HEK293T (cell line): Measurements from ENCODE around the gene KANSL1.

ENCODE experiments used
- CTCF ChIA-PET: fragments of 350-600 bp; formaldehyde crosslinking; extraction: SDS; loops from one replicate; lab custom pipeline; 2021; ENCODE audit warnings: antibody characterized with exemption, inconsistent platforms; lab: Yijun Ruan, JAX
- POLR2A ChIA-PET: fragments of 350-600 bp; formaldehyde crosslinking; extraction: SDS; loops from one replicate; lab custom pipeline; 2020; ENCODE audit warnings: antibody characterized with exemption, inconsistent platforms; lab: Yijun Ruan, JAX
- DNase-seq: peaks from one replicate; pipeline ENCODE4 v3.0.0; 2012; ENCODE audit warnings: mixed read lengths; ENCODE audit errors: extremely low spot score
- ARNT ChIP-seq: fragments of 450-650 bp; IDR thresholded peaks from 2 replicates; pipeline ENCODE4 v1.6.1; 2017; ENCODE audit warnings: mild to moderate bottlenecking
- BHLHE40 ChIP-seq: fragments of 450-650 bp; IDR thresholded peaks from 2 replicates; pipeline ENCODE4 v1.6.1; 2016; ENCODE audit warnings: mild to moderate bottlenecking, moderate library complexity, borderline replicate concordance
- CTBP1 ChIP-seq: fragments of 450-650 bp; IDR thresholded peaks from 2 replicates; pipeline ENCODE4 v1.6.1; 2016; ENCODE audit warnings: borderline replicate concordance
- ELF4 ChIP-seq: fragments of 450-650 bp; IDR thresholded peaks from 2 replicates; pipeline ENCODE4 v1.6.1; 2017; ENCODE audit warnings: antibody characterized with exemption
- FOXA1 ChIP-seq: fragments of 450-650 bp; IDR thresholded peaks from 2 replicates; pipeline ENCODE4 v1.6.1; 2016; ENCODE audit warnings: mild to moderate bottlenecking
- FOXK2 ChIP-seq: fragments of 450-650 bp; IDR thresholded peaks from 2 replicates; pipeline ENCODE4 v1.6.1; 2016; ENCODE audit warnings: mild to moderate bottlenecking
- FOXM1 ChIP-seq: fragments of 450-650 bp; IDR thresholded peaks from 2 replicates; pipeline ENCODE4 v1.6.1; 2017; ENCODE audit warnings: mild to moderate bottlenecking, borderline replicate concordance
- HDGF ChIP-seq: fragments of 450-650 bp; IDR thresholded peaks from 2 replicates; pipeline ENCODE4 v1.6.1; 2017; ENCODE audit warnings: antibody characterized with exemption, borderline replicate concordance
- L3MBTL2 ChIP-seq: fragments of 450-650 bp; conservative IDR thresholded peaks from 2 replicates; pipeline ENCODE4 v1.6.1; 2016; ENCODE audit warnings: mild to moderate bottlenecking
- LEF1 ChIP-seq: fragments of 450-650 bp; IDR thresholded peaks from 2 replicates; pipeline ENCODE4 v1.6.1; 2017; ENCODE audit warnings: mild to moderate bottlenecking, borderline replicate concordance
- NFRKB ChIP-seq: fragments of 450-650 bp; IDR thresholded peaks from 2 replicates; pipeline ENCODE4 v1.6.1; 2016; ENCODE audit warnings: mild to moderate bottlenecking, moderate library complexity
- SP1 ChIP-seq: fragments of 450-650 bp; IDR thresholded peaks from 2 replicates; pipeline ENCODE4 v1.6.1; 2017
- SUZ12 ChIP-seq: fragments of 450-650 bp; IDR thresholded peaks from 2 replicates; pipeline ENCODE4 v1.6.1; 2016; ENCODE audit warnings: mild to moderate bottlenecking
- TARDBP ChIP-seq: fragments of 450-650 bp; IDR thresholded peaks from 2 replicates; pipeline ENCODE4 v1.6.1; 2016
- ZNF384 ChIP-seq: fragments of 450-650 bp; IDR thresholded peaks from 2 replicates; pipeline ENCODE4 v1.6.1; 2016
- TF ChIP-seq, protein P1 (sequence below): fragments of 450-650 bp; IDR thresholded peaks from 2 replicates; pipeline ENCODE4 v1.6.1; 2016

Gene KANSL1

DNA sequence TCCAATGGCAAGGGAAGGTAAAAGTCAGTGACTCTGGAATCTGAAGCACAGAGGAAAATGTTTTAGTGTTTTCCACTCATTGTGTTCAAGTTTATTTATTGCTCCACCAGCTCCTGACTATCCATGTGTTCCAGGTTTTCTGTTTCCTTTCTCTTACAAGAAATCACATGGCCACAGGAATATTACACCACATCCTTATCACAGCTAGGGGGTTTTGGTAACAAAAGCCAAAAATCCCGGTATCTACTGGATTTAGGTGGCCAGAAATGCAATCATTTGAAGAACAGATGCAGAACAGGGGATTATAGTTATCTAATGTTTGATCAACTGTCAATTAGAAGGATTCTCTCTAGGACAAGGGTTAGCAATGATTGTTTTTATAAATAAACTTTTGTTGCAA, 146.3 kb downstream of the KANSL1 start:
- ChIA-PET CTCF (interaction anchor here (0.7 kb wide), 1 partner anchor 15 kb away, joined by 3 read pairs; no protein-coding TSS in a partner anchor), POLR2A (no interaction called here)
- TF ChIP-seq SP1 (no peak), LEF1 (no peak), ZNF384 (no peak), BHLHE40 (no peak), FOXK2 (no peak), CTBP1 (no peak), TARDBP (no peak)
- TF ChIP-seq, protein P1, sequence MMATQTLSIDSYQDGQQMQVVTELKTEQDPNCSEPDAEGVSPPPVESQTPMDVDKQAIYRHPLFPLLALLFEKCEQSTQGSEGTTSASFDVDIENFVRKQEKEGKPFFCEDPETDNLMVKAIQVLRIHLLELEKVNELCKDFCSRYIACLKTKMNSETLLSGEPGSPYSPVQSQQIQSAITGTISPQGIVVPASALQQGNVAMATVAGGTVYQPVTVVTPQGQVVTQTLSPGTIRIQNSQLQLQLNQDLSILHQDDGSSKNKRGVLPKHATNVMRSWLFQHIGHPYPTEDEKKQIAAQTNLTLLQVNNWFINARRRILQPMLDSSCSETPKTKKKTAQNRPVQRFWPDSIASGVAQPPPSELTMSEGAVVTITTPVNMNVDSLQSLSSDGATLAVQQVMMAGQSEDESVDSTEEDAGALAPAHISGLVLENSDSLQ = no peak
- DNase-seq = no peak

DNA sequence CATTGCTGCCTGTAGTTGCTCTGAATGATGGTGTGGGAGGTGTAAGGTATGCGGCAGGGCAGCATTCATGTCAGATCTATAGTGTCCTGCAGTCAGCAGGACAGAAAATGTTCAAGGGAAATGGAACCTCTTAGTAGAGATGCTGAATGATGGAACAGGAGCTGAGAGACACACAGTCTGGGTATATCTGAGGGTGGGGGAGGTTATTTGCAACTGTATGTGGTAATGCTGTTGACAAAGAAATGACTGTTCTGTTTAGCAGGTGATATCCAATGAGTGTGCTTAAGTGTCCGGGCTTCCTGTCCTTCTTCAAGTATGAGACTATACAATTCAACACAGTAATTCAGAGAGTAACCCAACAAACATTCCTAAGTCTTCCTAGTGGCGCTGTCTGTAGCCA, 147.6 kb downstream of the KANSL1 start:
- no peak for DNase-seq
- POLR2A ChIA-PET = interaction anchor here (1.2 to 2.6 kb wide), 2 partner anchors 38 to 147 kb away, joined by 4 to 8 read pairs; partner anchors contain the start of gene KANSL1
- CTCF ChIA-PET = interaction anchor here (1.6 to 2.3 kb wide), 2 partner anchors 13 to 147 kb away, joined by 5 to 9 read pairs; partner anchors contain the start of gene KANSL1

DNA sequence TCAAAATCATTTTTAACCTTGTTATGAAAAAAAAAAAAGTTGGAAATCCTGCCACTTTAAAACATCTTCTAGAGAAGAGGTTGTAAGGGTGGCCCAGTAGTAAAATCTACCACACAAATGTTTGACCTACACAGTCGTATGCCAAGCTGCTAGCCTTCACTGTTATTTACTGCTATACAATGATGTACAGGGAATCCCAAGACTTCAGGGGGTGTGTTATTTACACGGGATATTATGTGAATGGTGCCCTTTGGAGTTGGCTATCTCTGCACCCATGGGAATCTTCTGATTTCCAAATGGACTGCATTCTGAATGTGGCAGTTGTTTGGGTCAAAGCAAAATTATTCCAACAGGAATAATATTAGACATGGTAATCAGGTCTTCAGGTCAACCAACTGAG, 148.2 kb downstream of the KANSL1 start:
- ChIA-PET CTCF (interaction anchor here (0.9 to 2.3 kb wide), 7 partner anchors 8 to 168 kb away, joined by 3 to 13 read pairs (median 7); partner anchors contain the start of gene KANSL1), POLR2A (interaction anchor here (0.9 to 2.6 kb wide), 2 partner anchors 148 to 166 kb away, joined by 3 to 8 read pairs; partner anchors contain the start of gene KANSL1)
- no peak for DNase-seq
- TF ChIP-seq BHLHE40 = no peak
- TF ChIP-seq ZNF384 = no peak

More for the DNA sequence above, 147.6 kb downstream of the KANSL1 start:
- TF ChIP-seq FOXK2 = no peak
- TF ChIP-seq ZNF384 = no peak
- TF ChIP-seq FOXA1 = no peak
- TF ChIP-seq CTBP1 = no peak
- TF ChIP-seq SUZ12 = no peak
- no peak for TF ChIP-seq ARNT
- TF ChIP-seq NFRKB = no peak

DNA sequence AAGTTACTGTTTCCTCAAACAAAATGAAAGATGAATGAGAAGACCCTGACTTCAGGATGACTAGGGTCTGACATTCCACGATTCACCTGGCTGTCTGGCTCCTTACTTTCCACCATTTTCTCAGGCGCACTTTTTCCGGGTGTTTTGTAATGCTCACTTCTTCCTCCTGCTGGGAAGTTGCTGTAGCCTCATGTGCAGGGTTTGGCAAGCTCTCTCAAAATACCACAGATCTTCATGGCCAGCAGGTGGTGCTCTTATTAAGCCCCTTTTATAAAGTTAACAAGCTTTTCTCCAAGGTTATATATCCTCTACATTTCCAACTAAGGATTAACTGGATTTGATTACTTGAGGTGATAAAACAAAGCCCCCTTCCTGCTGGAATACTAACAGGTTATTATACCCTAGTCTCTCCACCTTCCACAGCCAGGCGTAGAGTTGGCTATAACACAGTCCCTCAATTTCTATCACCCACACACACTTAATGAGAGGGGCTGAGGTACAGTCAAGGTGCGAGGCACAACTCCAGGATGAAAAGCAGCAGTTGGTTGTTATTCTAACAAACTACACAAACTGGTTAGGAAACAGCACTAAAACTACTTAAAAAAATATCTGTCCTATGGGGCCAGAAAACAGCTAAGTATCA, 148.8 kb downstream of the KANSL1 start:
- DNase-seq = peak; percentile 72
- POLR2A ChIA-PET = interaction anchor here (0.9 to 2.6 kb wide), 2 partner anchors 148 to 167 kb away, joined by 3 to 8 read pairs; partner anchors contain the start of gene KANSL1
- TF ChIP-seq CTBP1 (no peak), NFRKB (no peak), SP1 (no peak), SUZ12 (no peak), FOXA1 (no peak), ARNT (no peak), BHLHE40 (no peak), TARDBP (no peak), HDGF (no peak), LEF1 (no peak), L3MBTL2 (no peak), FOXK2 (no peak), ZNF384 (no peak), FOXM1 (no peak)
- TF ChIP-seq, protein P1 = no peak
- CTCF ChIA-PET = interaction anchor here (0.7 to 2.3 kb wide), 11 partner anchors 8 to 169 kb away, joined by 3 to 13 read pairs (median 4); partner anchors contain the start of gene KANSL1

DNA sequence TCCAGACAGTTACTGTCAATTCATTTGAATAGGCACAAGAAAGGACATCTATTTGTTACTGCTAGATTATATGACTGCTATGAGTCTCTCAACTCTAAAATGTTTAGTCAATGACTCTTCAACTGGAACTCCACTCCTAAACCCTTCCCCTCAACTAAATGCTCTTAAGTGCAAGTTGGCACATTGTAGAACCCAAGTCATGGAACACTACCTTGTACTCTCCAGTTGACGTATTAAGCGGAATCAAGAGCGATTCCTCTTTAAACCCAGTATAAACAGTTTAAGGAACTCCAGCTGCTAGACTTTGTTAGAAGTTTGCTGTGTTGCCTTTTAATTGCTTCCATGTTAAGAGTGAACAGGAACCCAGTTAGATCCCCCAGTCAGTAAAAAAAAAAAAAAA, 149.6 kb downstream of the KANSL1 start:
- TF ChIP-seq BHLHE40 = no peak
- no peak for TF ChIP-seq ARNT
- TF ChIP-seq TARDBP = no peak
- TF ChIP-seq CTBP1 = no peak
- no peak for TF ChIP-seq LEF1
- TF ChIP-seq SP1 = no peak
- TF ChIP-seq FOXM1 = no peak
- TF ChIP-seq SUZ12 = no peak
- no peak for TF ChIP-seq FOXA1
- TF ChIP-seq ZNF384 = no peak
- no peak for TF ChIP-seq NFRKB
- no peak for TF ChIP-seq ELF4
- TF ChIP-seq HDGF = no peak
- no peak for TF ChIP-seq FOXK2
- TF ChIP-seq, protein P1 = no peak
- no peak for TF ChIP-seq L3MBTL2
- ChIA-PET CTCF (interaction anchor here (0.6 to 1.6 kb wide), 8 partner anchors 8 to 169 kb away, joined by 3 to 13 read pairs (median 4); no protein-coding TSS in a partner anchor), POLR2A (interaction anchor here (2.6 kb wide), 1 partner anchor 149 kb away, joined by 8 read pairs; the partner anchor contains the start of gene KANSL1)

DNA sequence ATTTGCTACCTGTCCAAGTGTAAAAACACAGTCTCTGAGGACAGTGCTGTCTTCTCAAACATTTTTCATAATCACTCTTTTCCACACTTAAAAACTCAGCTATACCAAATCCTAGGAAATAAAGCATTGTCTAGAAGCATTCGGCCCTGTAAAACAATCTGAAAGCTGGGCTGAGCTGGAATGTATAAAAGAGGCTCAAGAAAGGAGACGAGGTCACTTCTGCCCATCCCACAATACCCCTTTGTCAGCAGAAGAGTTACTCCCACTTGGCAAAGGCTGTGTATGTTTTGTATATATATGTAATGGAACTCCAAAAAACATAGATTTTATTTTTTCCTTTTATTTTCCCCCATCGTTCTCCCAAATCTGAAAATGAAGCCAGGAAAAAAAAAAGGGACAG, 150.3 kb downstream of the KANSL1 start:
- no peak for DNase-seq
- ChIA-PET POLR2A (no interaction called here), CTCF (interaction anchor here (0.6 to 0.9 kb wide), 2 partner anchors 16 to 170 kb away, joined by 3 to 7 read pairs; no protein-coding TSS in a partner anchor)
- no peak for TF ChIP-seq ELF4
- TF ChIP-seq, protein P1 = no peak
- TF ChIP-seq ZNF384 = no peak
- TF ChIP-seq LEF1 = no peak

More for the DNA sequence above, 149.6 kb downstream of the KANSL1 start:
- DNase-seq = no peak
